ENCODE data around the gene KIF1B. TPM values are rescaled to one million over a fixed set of nuclear protein-coding genes. Genes with fewer than 3 reads are reported as not detected.

KIF1B gene
- total and polyA plus RNA-seq, 4 donors = 8.4 to 40.9 (median 8.9) TPM

DNA sequence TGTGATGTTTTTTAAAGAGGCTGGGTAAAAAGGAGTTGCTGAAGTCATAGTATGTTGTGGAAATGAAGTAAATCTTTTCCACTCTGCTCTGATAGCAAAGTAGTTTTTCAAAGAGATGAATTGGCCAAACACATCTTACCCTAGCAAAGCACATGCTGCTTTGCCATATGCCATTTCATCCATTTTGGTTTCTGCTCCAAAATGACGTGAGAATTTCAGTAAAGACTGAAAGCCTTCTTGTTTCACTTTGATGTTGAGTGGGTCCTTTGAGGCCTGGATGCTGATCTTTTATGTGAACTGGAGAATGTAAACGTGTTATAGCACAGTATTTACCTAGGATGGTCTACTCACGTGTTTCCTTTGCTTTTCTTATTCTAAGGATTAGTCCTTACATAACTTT lies 115.2 kb downstream of the KIF1B start:
- peaks cover 2 to 40% (median 30%) of the 10 kb centered on the region in 4 donors for H3K36me3 ChIP-seq (ENCODE audit: control insufficient read depth in 4 of 4, insufficient read depth in 3 of 4, low read depth in 1 of 4, low read length in 3 of 4)
- H3K27me3 ChIP-seq (ENCODE audit: control insufficient read depth in 4 of 4, insufficient read depth in 4 of 4, low read length in 3 of 4) = no peaks in the 10 kb centered on the region
- no peaks in the 10 kb centered on the region for H3K9me3 ChIP-seq (ENCODE audit: control insufficient read depth in 4 of 4, low read length in 3 of 4)
- H3K4me1 ChIP-seq (ENCODE audit: control insufficient read depth in 4 of 4, insufficient read depth in 4 of 4, low read length in 3 of 4) = no peaks in the 10 kb centered on the region
- H3K4me3 ChIP-seq (ENCODE audit: low read depth in 1 of 3, low read length in 3 of 3) = no peak overlapping the region
- no peak overlapping the region for H3K9ac ChIP-seq (ENCODE audit: low read depth in 1 of 2, low read length in 2 of 2)
- no peak for DNase-seq (ENCODE audit: low spot score)
- H3K27ac ChIP-seq (ENCODE audit: low read depth in 1 of 2, low read length in 2 of 2) = no peak overlapping the region
- no peak for TF ChIP-seq GABPA (IDR thresholded peaks at IDR 0.05 in 1 of 2, conservative IDR thresholded peaks at IDR 0.05 in 1 of 2)
- no peak for TF ChIP-seq SP1 (IDR thresholded peaks at IDR 0.05)
- 90% methylated on average over 3 of the region's 3 CpGs for WGBS

DNA sequence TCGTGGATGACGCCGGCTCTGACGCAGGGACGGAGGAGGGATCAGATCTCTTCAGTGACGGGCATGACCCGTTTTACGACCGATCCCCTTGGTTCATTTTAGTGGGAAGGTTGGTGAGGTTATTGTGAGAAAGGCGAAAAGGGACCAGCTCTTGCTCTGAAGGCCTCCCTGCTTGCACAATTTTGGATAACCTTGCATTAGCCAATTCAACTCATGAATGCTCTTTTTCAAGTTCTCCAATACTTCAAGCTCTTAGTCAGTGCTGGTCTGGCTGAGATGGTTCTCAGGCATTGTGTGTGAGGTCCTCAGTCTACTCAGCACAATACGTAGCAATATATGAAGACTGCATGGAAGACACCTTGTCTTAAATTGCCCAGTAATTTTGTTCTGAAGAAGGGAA lies 115.9 kb downstream of the KIF1B start:
- Histone ChIP-seq H3K4me1 (ENCODE audit: control insufficient read depth in 4 of 4, insufficient read depth in 4 of 4, low read length in 3 of 4) (no peaks in the 10 kb centered on the region), H3K9ac (ENCODE audit: low read depth in 1 of 2, low read length in 2 of 2) (no peak overlapping the region), H3K4me3 (ENCODE audit: low read depth in 1 of 3, low read length in 3 of 3) (no peak overlapping the region), H3K9me3 (ENCODE audit: control insufficient read depth in 4 of 4, low read length in 3 of 4) (no peaks in the 10 kb centered on the region), H3K36me3 (ENCODE audit: control insufficient read depth in 4 of 4, insufficient read depth in 3 of 4, low read depth in 1 of 4, low read length in 3 of 4) (peaks cover 2 to 42% (median 30%) of the 10 kb centered on the region in 4 donors), H3K27ac (ENCODE audit: low read depth in 1 of 2, low read length in 2 of 2) (no peak overlapping the region), H3K27me3 (ENCODE audit: control insufficient read depth in 4 of 4, insufficient read depth in 4 of 4, low read length in 3 of 4) (no peaks in the 10 kb centered on the region)
- DNase-seq (ENCODE audit: low spot score) = no peak
- WGBS = 98% methylated on average over 11 of the region's 11 CpGs
- TF ChIP-seq RAD21 (IDR thresholded peaks at IDR 0.05) = no peak
- TF ChIP-seq HNF4G (IDR thresholded peaks at IDR 0.05) = no peak
- TF ChIP-seq NR2F2 (IDR thresholded peaks at IDR 0.05) = no peak
- TF ChIP-seq RXRA (IDR thresholded peaks at IDR 0.05) = no peak
- TF ChIP-seq, protein P1, sequence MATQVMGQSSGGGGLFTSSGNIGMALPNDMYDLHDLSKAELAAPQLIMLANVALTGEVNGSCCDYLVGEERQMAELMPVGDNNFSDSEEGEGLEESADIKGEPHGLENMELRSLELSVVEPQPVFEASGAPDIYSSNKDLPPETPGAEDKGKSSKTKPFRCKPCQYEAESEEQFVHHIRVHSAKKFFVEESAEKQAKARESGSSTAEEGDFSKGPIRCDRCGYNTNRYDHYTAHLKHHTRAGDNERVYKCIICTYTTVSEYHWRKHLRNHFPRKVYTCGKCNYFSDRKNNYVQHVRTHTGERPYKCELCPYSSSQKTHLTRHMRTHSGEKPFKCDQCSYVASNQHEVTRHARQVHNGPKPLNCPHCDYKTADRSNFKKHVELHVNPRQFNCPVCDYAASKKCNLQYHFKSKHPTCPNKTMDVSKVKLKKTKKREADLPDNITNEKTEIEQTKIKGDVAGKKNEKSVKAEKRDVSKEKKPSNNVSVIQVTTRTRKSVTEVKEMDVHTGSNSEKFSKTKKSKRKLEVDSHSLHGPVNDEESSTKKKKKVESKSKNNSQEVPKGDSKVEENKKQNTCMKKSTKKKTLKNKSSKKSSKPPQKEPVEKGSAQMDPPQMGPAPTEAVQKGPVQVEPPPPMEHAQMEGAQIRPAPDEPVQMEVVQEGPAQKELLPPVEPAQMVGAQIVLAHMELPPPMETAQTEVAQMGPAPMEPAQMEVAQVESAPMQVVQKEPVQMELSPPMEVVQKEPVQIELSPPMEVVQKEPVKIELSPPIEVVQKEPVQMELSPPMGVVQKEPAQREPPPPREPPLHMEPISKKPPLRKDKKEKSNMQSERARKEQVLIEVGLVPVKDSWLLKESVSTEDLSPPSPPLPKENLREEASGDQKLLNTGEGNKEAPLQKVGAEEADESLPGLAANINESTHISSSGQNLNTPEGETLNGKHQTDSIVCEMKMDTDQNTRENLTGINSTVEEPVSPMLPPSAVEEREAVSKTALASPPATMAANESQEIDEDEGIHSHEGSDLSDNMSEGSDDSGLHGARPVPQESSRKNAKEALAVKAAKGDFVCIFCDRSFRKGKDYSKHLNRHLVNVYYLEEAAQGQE (IDR thresholded peaks at IDR 0.05) = no peak
- TF ChIP-seq, protein P2, sequence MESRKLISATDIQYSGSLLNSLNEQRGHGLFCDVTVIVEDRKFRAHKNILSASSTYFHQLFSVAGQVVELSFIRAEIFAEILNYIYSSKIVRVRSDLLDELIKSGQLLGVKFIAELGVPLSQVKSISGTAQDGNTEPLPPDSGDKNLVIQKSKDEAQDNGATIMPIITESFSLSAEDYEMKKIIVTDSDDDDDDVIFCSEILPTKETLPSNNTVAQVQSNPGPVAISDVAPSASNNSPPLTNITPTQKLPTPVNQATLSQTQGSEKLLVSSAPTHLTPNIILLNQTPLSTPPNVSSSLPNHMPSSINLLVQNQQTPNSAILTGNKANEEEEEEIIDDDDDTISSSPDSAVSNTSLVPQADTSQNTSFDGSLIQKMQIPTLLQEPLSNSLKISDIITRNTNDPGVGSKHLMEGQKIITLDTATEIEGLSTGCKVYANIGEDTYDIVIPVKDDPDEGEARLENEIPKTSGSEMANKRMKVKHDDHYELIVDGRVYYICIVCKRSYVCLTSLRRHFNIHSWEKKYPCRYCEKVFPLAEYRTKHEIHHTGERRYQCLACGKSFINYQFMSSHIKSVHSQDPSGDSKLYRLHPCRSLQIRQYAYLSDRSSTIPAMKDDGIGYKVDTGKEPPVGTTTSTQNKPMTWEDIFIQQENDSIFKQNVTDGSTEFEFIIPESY (IDR thresholded peaks at IDR 0.05) = no peak
- no peak for TF ChIP-seq EGR1 (IDR thresholded peaks at IDR 0.05; ENCODE audit: low read depth in 2 of 2)
- no peak for TF ChIP-seq FOXA2 (IDR thresholded peaks at IDR 0.05)
- TF ChIP-seq, protein P3, sequence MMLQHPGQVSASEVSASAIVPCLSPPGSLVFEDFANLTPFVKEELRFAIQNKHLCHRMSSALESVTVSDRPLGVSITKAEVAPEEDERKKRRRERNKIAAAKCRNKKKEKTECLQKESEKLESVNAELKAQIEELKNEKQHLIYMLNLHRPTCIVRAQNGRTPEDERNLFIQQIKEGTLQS (IDR thresholded peaks at IDR 0.05) = no peak
- TF ChIP-seq SP1 (IDR thresholded peaks at IDR 0.05) = no peak
- no peak for TF ChIP-seq GABPA (IDR thresholded peaks at IDR 0.05 in 1 of 2, conservative IDR thresholded peaks at IDR 0.05 in 1 of 2)

DNA sequence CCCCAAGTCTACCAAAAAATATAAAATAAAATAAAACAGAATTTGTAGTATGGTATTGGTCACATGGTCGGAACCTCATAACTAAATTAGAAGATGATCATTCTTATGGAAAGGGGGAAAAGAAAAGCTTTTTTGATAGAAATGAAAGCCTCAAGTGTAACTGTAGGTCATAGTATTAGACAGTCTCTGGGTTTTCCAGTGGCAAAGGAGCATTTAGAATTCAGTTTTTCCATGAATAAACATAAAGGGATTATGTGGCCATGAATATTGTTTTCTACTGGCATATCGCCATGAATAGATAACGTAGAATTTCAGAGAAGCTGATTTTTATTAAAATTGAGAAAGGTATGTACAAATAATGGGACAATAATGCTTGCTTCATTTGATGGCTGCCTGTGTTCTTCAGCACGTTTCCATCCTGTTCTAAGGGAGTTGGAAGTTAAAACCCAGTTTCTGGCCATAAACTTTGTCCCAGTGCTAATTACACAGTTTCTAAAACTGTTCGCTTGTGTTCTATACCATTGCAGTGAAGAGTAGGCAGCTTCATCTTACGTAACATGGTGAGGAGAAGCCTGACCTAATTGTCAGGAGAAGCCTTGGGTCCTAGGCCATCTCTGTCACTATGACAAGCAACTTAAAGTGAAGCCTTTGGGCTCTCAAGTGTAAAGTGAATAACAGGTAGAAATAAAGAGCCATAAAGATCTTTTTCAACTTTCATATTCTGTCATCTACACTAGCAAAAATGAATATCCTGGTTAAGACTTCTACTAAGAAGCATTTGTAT lies 118.0 kb downstream of the KIF1B start:
- no peak overlapping the region for H3K27ac ChIP-seq (ENCODE audit: low read depth in 1 of 2, low read length in 2 of 2)
- peaks cover 2 to 32% (median 21%) of the 10 kb centered on the region in 4 donors for H3K36me3 ChIP-seq (ENCODE audit: control insufficient read depth in 4 of 4, insufficient read depth in 3 of 4, low read depth in 1 of 4, low read length in 3 of 4)
- no peak overlapping the region for H3K4me3 ChIP-seq (ENCODE audit: low read depth in 1 of 3, low read length in 3 of 3)
- H3K27me3 ChIP-seq (ENCODE audit: control insufficient read depth in 4 of 4, insufficient read depth in 4 of 4, low read length in 3 of 4) = no peaks in the 10 kb centered on the region
- H3K9ac ChIP-seq (ENCODE audit: low read depth in 1 of 2, low read length in 2 of 2) = no peak overlapping the region
- DNase-seq (ENCODE audit: low spot score) = no peak
- TF ChIP-seq HNF4G (IDR thresholded peaks at IDR 0.05) = no peak
- H3K9me3 ChIP-seq (ENCODE audit: control insufficient read depth in 4 of 4, low read length in 3 of 4) = no peaks in the 10 kb centered on the region
- H3K4me1 ChIP-seq (ENCODE audit: control insufficient read depth in 4 of 4, insufficient read depth in 4 of 4, low read length in 3 of 4) = no peaks in the 10 kb centered on the region
- WGBS = 95% methylated on average over 6 of the region's 6 CpGs

Measured in liver (tissue), 9 donors.